Measurements from ENCODE around the gene CHKB. TPM values are rescaled to one million over a fixed set of nuclear protein-coding genes. Genes with fewer than 3 reads are reported as not detected.

The CHKB gene
- total and polyA plus RNA-seq, 10 of the 15 experiments (the other 5 are each of a cell fraction or from before 2014, with no cell fraction given): 10.0 to 93.9 (median 57.0) TPM

DNA sequence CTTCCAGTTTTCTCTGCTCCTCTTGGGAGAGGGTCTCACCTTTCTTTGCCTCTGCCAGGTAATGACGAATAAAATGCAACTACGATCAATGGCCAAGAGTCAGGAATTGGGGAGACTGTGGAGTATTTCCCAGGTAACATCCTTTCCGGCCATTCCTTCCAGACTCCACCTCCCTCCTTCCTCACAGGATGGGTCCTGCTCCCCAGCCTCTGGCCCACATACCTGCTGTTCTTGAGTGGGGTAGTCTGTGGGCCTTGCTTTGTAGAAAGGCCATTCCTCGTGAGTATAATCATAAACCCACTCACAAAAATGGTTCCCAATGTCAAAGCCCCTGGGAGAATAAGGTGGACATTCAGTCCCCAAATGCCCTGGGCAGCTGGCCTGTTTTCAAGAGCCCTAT, 2.9 kb downstream of the CHKB start:
- Histone ChIP-seq H3K4me1 (ENCODE audit: control insufficient read depth, insufficient read depth, low read length) (peaks cover 15% of the 10 kb centered on the region), H4K20me1 (ENCODE audit: control insufficient read depth, insufficient read depth) (no peaks in the 10 kb centered on the region), H3K27me3 (replicated peaks in 1 of 2; ENCODE audit: control insufficient read depth in 2 of 2, insufficient read depth in 2 of 2, low read length in 1 of 2) (no peaks in the 10 kb centered on the region), H3K27ac (ENCODE audit: control insufficient read depth, insufficient read depth) (no peak overlapping the region), H2AFZ (ENCODE audit: control insufficient read depth, low read depth, low read length) (no peak overlapping the region), H3K4me2 (ENCODE audit: control insufficient read depth, insufficient read depth) (no peak overlapping the region), H3K9ac (ENCODE audit: control insufficient read depth, insufficient read depth, low read length) (no peak overlapping the region), H3K4me3 (no peak overlapping the region), H3K9me3 (replicated peaks; ENCODE audit: control insufficient read depth, insufficient read depth, low read length) (no peaks in the 10 kb centered on the region), H3K79me2 (ENCODE audit: control insufficient read depth, insufficient read depth, low read length) (peaks cover 20% of the 10 kb centered on the region), H3K36me3 (ENCODE audit: control insufficient read depth in 2 of 2, insufficient read depth in 2 of 2, low read length in 1 of 2) (peaks cover 4 to 6% of the 10 kb centered on the region in 2 experiments; a peak in 3 of 4 replicates)
- ChIA-PET CTCF (no interaction called here), SMC1A (ENCODE audit: uncharacterized antibody, unreplicated experiment) (no interaction called here), POLR2A (no interaction called here), RAD21 (ENCODE audit: unreplicated experiment) (no interaction called here)
- ATAC-seq (no peak), DNase-seq (ENCODE audit: low read depth, low spot score) (no peak), FAIRE-seq (no peak)
- WGBS (ENCODE audit: insufficient coverage, insufficient replicate concordance, low lambda C conversion rate, missing lambda C conversion rate): 94% methylated on average over 4 of the region's 4 CpGs
- in situ Hi-C loops (cut with MboI): no loop called here
- BruUV-seq (replicated peaks): no TSS peak
- intact Hi-C loops (cut with micrococcal nuclease; ENCODE audit: unreplicated experiment): loop anchor here (5.0 kb wide), 1 partner anchor 52 kb away; the partner anchor contains the start of gene SCO2
- TF ChIP-seq, protein P1, sequence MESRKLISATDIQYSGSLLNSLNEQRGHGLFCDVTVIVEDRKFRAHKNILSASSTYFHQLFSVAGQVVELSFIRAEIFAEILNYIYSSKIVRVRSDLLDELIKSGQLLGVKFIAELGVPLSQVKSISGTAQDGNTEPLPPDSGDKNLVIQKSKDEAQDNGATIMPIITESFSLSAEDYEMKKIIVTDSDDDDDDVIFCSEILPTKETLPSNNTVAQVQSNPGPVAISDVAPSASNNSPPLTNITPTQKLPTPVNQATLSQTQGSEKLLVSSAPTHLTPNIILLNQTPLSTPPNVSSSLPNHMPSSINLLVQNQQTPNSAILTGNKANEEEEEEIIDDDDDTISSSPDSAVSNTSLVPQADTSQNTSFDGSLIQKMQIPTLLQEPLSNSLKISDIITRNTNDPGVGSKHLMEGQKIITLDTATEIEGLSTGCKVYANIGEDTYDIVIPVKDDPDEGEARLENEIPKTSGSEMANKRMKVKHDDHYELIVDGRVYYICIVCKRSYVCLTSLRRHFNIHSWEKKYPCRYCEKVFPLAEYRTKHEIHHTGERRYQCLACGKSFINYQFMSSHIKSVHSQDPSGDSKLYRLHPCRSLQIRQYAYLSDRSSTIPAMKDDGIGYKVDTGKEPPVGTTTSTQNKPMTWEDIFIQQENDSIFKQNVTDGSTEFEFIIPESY (IDR thresholded peaks at IDR 0.05): no peak
- TF ChIP-seq BHLHE40 (IDR thresholded peaks at IDR 0.05; ENCODE audit: borderline replicate concordance in 1 of 2, low read depth in 2 of 2, low read length in 1 of 2): no peak
- TF ChIP-seq, protein P2, sequence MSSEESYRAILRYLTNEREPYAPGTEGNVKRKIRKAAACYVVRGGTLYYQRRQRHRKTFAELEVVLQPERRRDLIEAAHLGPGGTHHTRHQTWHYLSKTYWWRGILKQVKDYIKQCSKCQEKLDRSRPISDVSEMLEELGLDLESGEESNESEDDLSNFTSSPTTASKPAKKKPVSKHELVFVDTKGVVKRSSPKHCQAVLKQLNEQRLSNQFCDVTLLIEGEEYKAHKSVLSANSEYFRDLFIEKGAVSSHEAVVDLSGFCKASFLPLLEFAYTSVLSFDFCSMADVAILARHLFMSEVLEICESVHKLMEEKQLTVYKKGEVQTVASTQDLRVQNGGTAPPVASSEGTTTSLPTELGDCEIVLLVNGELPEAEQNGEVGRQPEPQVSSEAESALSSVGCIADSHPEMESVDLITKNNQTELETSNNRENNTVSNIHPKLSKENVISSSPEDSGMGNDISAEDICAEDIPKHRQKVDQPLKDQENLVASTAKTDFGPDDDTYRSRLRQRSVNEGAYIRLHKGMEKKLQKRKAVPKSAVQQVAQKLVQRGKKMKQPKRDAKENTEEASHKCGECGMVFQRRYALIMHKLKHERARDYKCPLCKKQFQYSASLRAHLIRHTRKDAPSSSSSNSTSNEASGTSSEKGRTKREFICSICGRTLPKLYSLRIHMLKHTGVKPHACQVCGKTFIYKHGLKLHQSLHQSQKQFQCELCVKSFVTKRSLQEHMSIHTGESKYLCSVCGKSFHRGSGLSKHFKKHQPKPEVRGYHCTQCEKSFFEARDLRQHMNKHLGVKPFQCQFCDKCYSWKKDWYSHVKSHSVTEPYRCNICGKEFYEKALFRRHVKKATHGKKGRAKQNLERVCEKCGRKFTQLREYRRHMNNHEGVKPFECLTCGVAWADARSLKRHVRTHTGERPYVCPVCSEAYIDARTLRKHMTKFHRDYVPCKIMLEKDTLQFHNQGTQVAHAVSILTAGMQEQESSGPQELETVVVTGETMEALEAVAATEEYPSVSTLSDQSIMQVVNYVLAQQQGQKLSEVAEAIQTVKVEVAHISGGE (CRISPR knock-in tag; IDR thresholded peaks at IDR 0.05): no peak

Measured in GM12878 (cell line).